ENCODE measurements around the gene BMPR1B.
"Not testable (repeated sequence)": the region's sequence is repeated elsewhere in the genome, so short reads cannot be mapped to it uniquely, and the experiment has no call there.

BMPR1B gene

GRCh38 chr4:95095348-95095974, 337.7 kb downstream of the BMPR1B start:
- no peak for DNase-seq

- no peak for DNase-seq
Measured at GRCh38 chr4:95102162-95102790, 344.5 kb downstream of the BMPR1B start.

DNA sequence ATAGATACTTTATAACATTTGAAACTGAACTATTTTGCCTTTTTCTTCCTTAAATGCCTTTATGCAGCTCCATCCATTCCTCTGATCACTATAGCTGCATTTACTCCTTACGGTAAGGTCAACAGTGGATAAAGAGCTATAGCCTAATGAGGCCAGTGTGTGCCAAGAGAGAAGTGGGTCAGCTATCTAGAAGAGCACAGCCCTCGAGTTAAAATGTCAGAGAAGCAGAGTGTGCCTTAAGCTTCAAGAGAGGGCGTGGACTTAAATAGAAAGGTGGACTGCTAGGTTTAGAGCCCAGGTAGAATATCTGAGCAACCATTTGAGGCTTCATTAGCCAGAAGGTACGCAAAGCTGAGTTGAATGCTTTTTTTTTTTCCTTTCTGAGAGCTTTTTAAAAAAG, 347.4 kb downstream of the BMPR1B start:
- no peak for DNase-seq

- DNase-seq, result no peak
Measured at GRCh38 chr4:95105983-95106382, 348.2 kb downstream of the BMPR1B start.

GRCh38 chr4:95106408-95106928, 348.7 kb downstream of the BMPR1B start:
- no peak for DNase-seq

GRCh38 chr4:95107004-95107403, 349.2 kb downstream of the BMPR1B start:
- no peak for DNase-seq

DNA sequence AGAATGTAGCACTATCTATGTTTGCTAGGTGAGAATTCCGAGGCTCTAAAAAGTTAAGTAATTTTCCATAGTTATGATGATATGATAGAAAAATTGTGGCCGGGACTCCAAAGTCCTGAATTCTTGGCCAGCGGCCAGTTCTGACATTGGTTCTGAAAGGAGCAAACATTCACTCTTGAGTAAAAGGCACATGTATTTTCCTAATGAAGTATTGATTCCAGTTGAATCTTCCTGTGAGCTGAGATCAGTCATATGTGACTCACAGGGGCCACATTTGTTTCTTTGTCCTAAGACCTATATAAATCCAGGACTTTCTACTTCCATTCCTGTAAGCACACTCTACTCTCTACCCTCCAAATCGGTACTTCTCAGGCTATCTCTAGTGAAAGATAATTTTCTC, 349.9 kb downstream of the BMPR1B start:
- DNase-seq, result no peak

DNA sequence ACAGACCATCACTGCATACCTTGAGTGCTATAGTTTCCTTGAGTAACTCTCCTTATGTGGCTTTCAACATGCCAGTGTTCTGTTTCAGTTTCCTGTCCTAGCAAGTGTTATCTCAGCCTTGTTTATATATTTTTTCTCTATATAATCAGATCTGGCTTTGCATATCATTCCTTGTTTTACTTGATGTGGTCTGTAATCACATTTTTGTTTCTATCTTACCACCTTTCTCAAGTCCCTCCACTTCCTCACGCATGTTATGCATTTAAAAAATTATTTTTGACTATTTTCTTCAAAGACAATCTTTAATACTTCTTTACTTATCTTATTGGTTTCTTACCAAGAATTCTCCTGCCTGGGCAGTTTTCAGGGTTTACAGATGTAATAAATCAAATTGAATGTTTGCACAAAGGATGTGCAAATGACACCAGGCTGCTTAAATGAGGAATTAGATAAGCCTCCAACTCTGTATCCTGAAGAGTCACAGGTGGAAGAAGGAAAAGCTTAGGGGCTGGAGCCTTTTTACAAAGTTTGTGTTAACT, 351.2 kb downstream of the BMPR1B start:
- no peak for DNase-seq

DNA sequence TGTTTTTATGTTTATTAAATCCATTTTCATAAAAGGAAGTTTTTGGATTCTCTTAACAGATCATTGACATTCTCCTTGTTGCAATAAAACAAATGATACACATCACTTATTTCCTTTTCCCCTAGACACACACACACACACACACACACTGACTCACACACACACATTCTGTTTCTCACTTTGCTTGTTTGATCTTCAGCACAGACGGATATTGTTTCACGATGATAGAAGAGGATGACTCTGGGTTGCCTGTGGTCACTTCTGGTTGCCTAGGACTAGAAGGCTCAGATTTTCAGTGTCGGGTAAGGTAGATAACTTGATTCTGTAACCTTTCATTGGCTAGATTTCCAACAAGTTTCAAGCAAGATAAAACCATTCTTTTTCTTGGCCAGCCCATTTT, 356.8 kb downstream of the BMPR1B start:
- no peak for DNase-seq

GRCh38 chr4:95118497-95118896, 360.7 kb downstream of the BMPR1B start:
- no peak for DNase-seq

- no peak for DNase-seq
Measured at GRCh38 chr4:95120456-95120855, 362.7 kb downstream of the BMPR1B start.

- no peak for DNase-seq
Measured at GRCh38 chr4:95122001-95122400, 364.2 kb downstream of the BMPR1B start.

DNA sequence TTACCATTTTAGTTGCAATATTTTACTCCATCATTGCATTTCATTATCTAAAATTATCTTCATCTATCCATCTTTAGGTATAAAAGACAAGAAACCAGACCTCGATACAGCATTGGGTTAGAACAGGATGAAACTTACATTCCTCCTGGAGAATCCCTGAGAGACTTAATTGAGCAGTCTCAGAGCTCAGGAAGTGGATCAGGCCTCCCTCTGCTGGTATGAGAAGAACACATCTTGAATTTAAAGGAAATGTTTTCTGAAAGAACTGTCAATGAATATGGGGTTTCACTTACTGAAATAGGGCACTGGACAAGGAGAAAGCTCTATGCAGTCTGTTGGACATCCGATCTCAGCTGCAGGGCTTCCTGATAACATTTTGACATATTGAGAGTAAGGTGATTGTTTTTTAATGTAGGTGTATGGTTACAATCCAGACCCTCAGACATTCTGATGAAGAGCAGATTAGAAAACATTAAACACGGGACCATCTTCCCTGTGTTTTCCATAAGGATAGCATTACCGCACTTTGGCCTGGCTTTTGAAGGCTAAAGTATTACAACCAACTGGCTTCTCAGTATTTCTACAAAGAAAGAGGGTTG, 367.2 kb downstream of the BMPR1B start:
- DNase-seq, result no peak

DNA sequence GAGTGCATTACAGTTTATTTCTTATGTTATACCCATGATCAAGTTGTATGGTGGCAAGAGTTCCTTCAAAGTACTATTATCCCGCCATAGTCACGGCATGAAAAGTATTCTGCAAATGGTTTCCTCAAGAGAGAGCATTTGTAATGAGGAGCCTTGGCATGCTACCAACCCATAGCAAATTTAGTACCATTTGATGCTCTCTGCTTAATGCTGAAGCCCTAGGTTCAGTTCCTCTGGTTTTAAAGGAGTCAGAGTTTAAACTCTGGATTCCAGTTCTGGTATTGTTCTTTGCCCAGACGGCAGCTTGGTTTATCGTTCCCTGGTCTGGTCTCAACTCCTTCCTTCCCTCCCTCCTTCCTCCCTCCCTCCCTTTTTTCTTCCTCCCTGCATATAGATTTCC, 371.3 kb downstream of the BMPR1B start:
- no peak for DNase-seq

DNA sequence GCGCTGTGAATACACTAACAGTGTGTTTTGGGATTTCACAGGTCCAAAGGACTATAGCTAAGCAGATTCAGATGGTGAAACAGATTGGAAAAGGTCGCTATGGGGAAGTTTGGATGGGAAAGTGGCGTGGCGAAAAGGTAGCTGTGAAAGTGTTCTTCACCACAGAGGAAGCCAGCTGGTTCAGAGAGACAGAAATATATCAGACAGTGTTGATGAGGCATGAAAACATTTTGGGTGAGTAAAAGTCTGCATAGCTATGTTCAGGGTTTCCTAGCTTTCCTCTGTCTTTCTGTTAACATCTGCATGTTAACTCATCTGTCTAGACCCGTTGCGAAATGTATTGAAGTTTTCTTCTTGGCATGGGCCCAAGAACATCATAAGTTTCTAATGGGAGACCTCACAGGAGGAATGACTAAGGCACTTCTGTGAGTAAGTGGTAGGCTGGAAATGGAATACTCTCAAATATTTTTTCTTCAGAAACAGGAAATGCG, 372.1 kb downstream of the BMPR1B start:
- DNase-seq, result no peak

GRCh38 chr4:95134016-95134415, 376.3 kb downstream of the BMPR1B start:
- not testable (repeated sequence) for DNase-seq

DNA sequence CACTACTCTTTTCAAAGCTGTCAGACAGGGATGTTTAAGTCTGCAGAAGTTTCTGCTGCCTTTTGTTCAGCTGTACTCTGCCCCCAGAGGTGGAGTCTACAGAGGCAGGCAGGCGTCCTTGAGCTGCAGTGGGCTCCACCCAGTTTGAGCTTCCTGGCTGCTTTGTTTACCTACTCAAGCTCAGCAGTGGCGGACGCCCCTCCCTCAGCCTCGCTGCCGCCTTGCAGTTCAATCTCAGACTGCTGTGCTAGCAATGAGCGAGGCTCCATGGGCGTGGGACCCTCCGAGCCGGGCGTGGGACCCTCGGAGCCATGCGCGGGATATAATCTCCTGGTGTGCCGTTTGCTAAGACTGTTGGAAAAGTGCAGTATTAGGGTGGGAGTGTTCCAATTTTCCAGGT, 381.7 kb downstream of the BMPR1B start:
- not testable (repeated sequence) for DNase-seq

DNA sequence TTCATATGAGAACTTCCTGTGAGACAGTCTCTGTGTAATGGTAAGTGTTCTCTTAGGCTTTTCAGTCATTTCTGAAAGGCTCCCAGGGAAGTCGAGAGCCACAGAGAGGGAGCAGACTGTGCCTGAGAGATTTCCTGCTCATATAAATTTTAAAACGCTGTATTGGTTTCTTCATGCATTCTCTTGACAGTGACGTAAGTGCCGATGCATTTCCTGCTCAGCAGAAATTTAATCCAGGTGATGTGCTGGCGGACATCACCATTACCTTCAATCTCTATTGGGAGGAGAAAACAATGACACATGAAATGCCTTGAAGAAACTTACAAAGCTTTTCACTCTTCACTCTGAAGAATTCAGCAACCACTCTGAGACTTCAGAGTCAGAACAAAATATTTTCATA, 383.6 kb downstream of the BMPR1B start:
- no peak for DNase-seq

- DNase-seq, result no peak
Measured at GRCh38 chr4:95142932-95143331, 385.2 kb downstream of the BMPR1B start.

GRCh38 chr4:95151255-95151654, 393.5 kb downstream of the BMPR1B start:
- DNase-seq, result no peak

DNA sequence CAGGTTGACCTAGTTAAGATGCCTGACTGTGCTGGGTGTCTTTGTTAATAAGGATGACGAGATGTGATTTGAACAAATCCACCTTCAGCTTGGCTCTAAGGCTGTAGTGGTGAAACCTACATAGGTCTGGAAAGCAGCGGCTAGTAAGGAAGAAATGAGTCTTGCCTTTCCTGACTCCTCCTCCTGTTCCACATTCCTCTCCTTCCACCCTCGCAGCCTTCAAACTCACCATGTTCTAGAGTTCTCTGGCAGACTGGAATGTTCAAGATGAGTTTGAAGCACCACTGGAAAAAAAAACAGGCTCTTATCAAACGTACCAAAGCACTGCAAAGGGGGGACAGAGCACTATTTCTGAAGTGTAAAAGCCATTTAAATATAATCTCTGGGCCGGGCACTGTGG, 395.4 kb downstream of the BMPR1B start:
- DNase-seq, result no peak

- no peak for DNase-seq
Measured at GRCh38 chr4:95155759-95156451, 398.1 kb downstream of the BMPR1B start.

- DNase-seq, result no peak
Measured at GRCh38 chr4:95156452-95156765, 398.7 kb downstream of the BMPR1B start.

- DNase-seq, result no peak
Measured at GRCh38 chr4:95157596-95157995, 399.8 kb downstream of the BMPR1B start.

Data from NCI-H146 (cell line).